ENCODE data around the gene ADD3. TPM values are rescaled to one million over a fixed set of nuclear protein-coding genes. Genes with fewer than 3 reads are reported as not detected.
"Not testable (repeated sequence)": the region's sequence is repeated elsewhere in the genome, so short reads cannot be mapped to it uniquely, and the experiment has no call there.

ADD3 gene
- total and polyA plus RNA-seq, 10 of the 15 experiments (the other 5 are each of a cell fraction or from before 2014, with no cell fraction given) = 27.3 to 129 (median 67.8) TPM

DNA sequence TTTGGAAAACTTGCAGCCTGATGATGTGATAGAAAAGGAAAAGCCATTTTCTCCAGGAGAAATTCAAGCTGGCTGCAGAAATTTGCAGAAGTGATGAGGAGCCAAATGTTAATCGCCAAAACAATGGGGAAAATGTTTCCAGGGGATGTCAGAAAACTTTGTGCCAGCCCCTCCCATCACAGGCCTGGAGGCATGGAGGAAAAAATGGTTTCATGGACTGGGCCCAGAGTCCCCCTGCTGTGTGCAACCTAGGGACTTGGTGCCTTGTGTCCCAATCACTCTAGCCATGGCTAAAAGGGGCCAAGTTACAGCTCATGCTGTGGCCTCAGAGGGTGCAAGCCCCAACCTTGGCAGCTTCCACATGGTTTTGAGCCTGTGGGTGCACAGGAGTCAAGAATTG, 41.0 kb downstream of the ADD3 start:
- no peaks in the 10 kb centered on the region for H3K4me1 ChIP-seq (ENCODE audit: control insufficient read depth, insufficient read depth, low read length)
- CTCF ChIA-PET = interaction anchor here (1.0 kb wide), 1 partner anchor 72 kb away, joined by 3 read pairs; no protein-coding TSS in a partner anchor
- no peak for ATAC-seq

GRCh38 chr10:110049889-110050591, 42.3 kb downstream of the ADD3 start:
- H3K9me3 ChIP-seq (replicated peaks; ENCODE audit: control insufficient read depth, insufficient read depth, low read length) = peaks cover 15% of the 10 kb centered on the region
- intact Hi-C loops (cut with micrococcal nuclease; ENCODE audit: unreplicated experiment); SMC1A ChIA-PET (ENCODE audit: uncharacterized antibody, unreplicated experiment); ATAC-seq; H3K27me3 ChIP-seq (replicated peaks in 1 of 2; ENCODE audit: control insufficient read depth in 2 of 2, insufficient read depth in 2 of 2, low read length in 1 of 2); H3K4me1 ChIP-seq (ENCODE audit: control insufficient read depth, insufficient read depth, low read length); H4K20me1 ChIP-seq (ENCODE audit: control insufficient read depth, insufficient read depth); H3K9ac ChIP-seq (ENCODE audit: control insufficient read depth, insufficient read depth, low read length); RAD21 ChIA-PET (ENCODE audit: unreplicated experiment); H3K4me2 ChIP-seq (ENCODE audit: control insufficient read depth, insufficient read depth); BruUV-seq (replicated peaks); FAIRE-seq; H3K4me3 ChIP-seq; H2AFZ ChIP-seq (ENCODE audit: control insufficient read depth, low read depth, low read length); in situ Hi-C loops (cut with MboI); DNase-seq (ENCODE audit: low read depth, low spot score); H3K79me2 ChIP-seq (ENCODE audit: control insufficient read depth, insufficient read depth, low read length); H3K27ac ChIP-seq (ENCODE audit: control insufficient read depth, insufficient read depth); H3K36me3 ChIP-seq (ENCODE audit: control insufficient read depth in 2 of 2, insufficient read depth in 2 of 2, low read length in 1 of 2): not testable (repeated sequence)
- WGBS (ENCODE audit: insufficient coverage, insufficient replicate concordance, low lambda C conversion rate, missing lambda C conversion rate) = 54% methylated on average over 5 of the region's 7 CpGs
- CTCF ChIA-PET = interaction anchor here (0.6 kb wide), 1 partner anchor 166 kb away, joined by 3 read pairs; no protein-coding TSS in a partner anchor
- POLR2A ChIA-PET = interaction anchor here (0.7 kb wide), 2 partner anchors 41 to 1132 kb away, joined by 3 to 6 read pairs; no protein-coding TSS in a partner anchor

More for the DNA sequence above, 41.0 kb downstream of the ADD3 start:
- TF ChIP-seq RELA (IDR thresholded peaks at IDR 0.05; ENCODE audit: borderline replicate concordance, partially characterized antibody) (no peak), NKRF (conservative IDR thresholded peaks at IDR 0.05) (no peak), ESRRA (IDR thresholded peaks at IDR 0.05; ENCODE audit: low read length) (no peak), HDGF (IDR thresholded peaks at IDR 0.05) (no peak), TCF12 (IDR thresholded peaks at IDR 0.05; ENCODE audit: low read depth, low read length) (no peak)
- H4K20me1 ChIP-seq (ENCODE audit: control insufficient read depth, insufficient read depth) = no peaks in the 10 kb centered on the region
- ChIA-PET RAD21 (ENCODE audit: unreplicated experiment) (no interaction called here), SMC1A (ENCODE audit: uncharacterized antibody, unreplicated experiment) (interaction anchor here (0.6 kb wide), 1 partner anchor 62 kb away, joined by 3 read pairs; no protein-coding TSS in a partner anchor), POLR2A (no interaction called here)
- no TSS peak for BruUV-seq (replicated peaks)
- no peak overlapping the region for H3K9ac ChIP-seq (ENCODE audit: control insufficient read depth, insufficient read depth, low read length)
- intact Hi-C loops (cut with micrococcal nuclease; ENCODE audit: unreplicated experiment) = no loop called here
- no peaks in the 10 kb centered on the region for H3K27me3 ChIP-seq (replicated peaks in 1 of 2; ENCODE audit: control insufficient read depth in 2 of 2, insufficient read depth in 2 of 2, low read length in 1 of 2)
- WGBS (ENCODE audit: insufficient coverage, insufficient replicate concordance, low lambda C conversion rate, missing lambda C conversion rate) = 100% methylated on average over 1 of the region's 1 CpG
- H3K9me3 ChIP-seq (replicated peaks; ENCODE audit: control insufficient read depth, insufficient read depth, low read length) = peaks cover 15% of the 10 kb centered on the region
- H3K27ac ChIP-seq (ENCODE audit: control insufficient read depth, insufficient read depth) = no peak overlapping the region
- H3K79me2 ChIP-seq (ENCODE audit: control insufficient read depth, insufficient read depth, low read length) = no peaks in the 10 kb centered on the region; the same call in none of the 2 replicates
- no peak overlapping the region for H3K4me2 ChIP-seq (ENCODE audit: control insufficient read depth, insufficient read depth)
- DNase-seq (ENCODE audit: low read depth, low spot score) = no peak
- in situ Hi-C loops (cut with MboI) = no loop called here
- FAIRE-seq = no peak
- no peak overlapping the region for H3K4me3 ChIP-seq
- H3K36me3 ChIP-seq (ENCODE audit: control insufficient read depth in 2 of 2, insufficient read depth in 2 of 2, low read length in 1 of 2) = no peaks in the 10 kb centered on the region
- no peak overlapping the region for H2AFZ ChIP-seq (ENCODE audit: control insufficient read depth, low read depth, low read length)

Data from GM12878 (cell line).